Cardiac muscle cell (in vitro differentiated cells and primary cell): ENCODE data around the gene AFG1L. TPM values are rescaled to one million over a fixed set of nuclear protein-coding genes. Genes with fewer than 3 reads are reported as not detected.
A peak's percentile ranks its signal among the peaks of the same experiment; 100 is the strongest.

Experiments
- DNase-seq, 2 donors: peaks; one replicate each; pipeline versions ENCODE4 v3.0.0 to v3.0.0-alpha.2; 2010 to 2017; ENCODE audit warnings: low read depth in 1 of 2, low spot score in 1 of 2
- H3K27ac ChIP-seq: fragments of 200-600 bp; sonication (generic); 2 replicates; pipeline ENCODE4 v1.5.1; 2016
- H3K27me3 ChIP-seq: fragments of 200-600 bp; sonication (generic); 2 replicates; pipeline ENCODE4 v1.6.0; 2016; ENCODE audit warnings: control low read depth
- H3K36me3 ChIP-seq: fragments of 200-600 bp; sonication (generic); 2 replicates; pipeline ENCODE4 v1.5.1; 2016; ENCODE audit warnings: control low read depth
- H3K4me1 ChIP-seq: fragments of 200-600 bp; sonication (generic); 2 replicates; pipeline ENCODE4 v1.8.1; 2017; ENCODE audit warnings: low read depth, mild to moderate bottlenecking, mixed run types
- H3K4me3 ChIP-seq: fragments of 200-600 bp; sonication (generic); 2 replicates; pipeline ENCODE4 v1.5.1; 2016; ENCODE audit warnings: mild to moderate bottlenecking
- H3K9me3 ChIP-seq: fragments of 200-600 bp; sonication (generic); 2 replicates; pipeline ENCODE4 v1.5.1; 2017; ENCODE audit warnings: low read depth, mild to moderate bottlenecking, control low read depth
- CTCF ChIP-seq: IDR thresholded peaks from 2 replicates; pipeline ENCODE4 v1.5.1; 2012; ENCODE audit warnings: low read depth, mild to moderate bottlenecking, low read length
- polyA plus RNA-seq: library from polyadenylated mRNA; unstranded; fragments of >200 nt; fragmentation: Nextera tagmentation; extraction: Ambion mirVana; gene quantifications from 2 replicates; pipeline ENCODE4 v1.2.1, GENCODE V29; 2016
- total RNA-seq: library from RNA; depleted of rRNA; stranded (reverse); fragments of >200 nt; gene quantifications from 2 replicates; pipeline ENCODE4 v1.2.3, GENCODE V29; 2016

Gene AFG1L
- total and polyA plus RNA-seq, 2 experiments from 2014 or later, result 7.7 to 8.8 TPM

- no peak for DNase-seq
- Histone ChIP-seq H3K27me3 (peaks cover 12% of the 10 kb centered on the region), H3K9me3 (no peaks in the 10 kb centered on the region), H3K4me1 (no peaks in the 10 kb centered on the region), H3K27ac (no peak overlapping the region), H3K4me3 (no peak overlapping the region), H3K36me3 (no peaks in the 10 kb centered on the region)
- TF ChIP-seq CTCF, result no peak
Observed at GRCh38 chr6:108543175-108543940, 248.5 kb downstream of the AFG1L start.

GRCh38 chr6:108544606-108545005, 249.8 kb downstream of the AFG1L start:
- no peaks in the 10 kb centered on the region for H3K4me1 ChIP-seq
- no peaks in the 10 kb centered on the region for H3K36me3 ChIP-seq
- no peak overlapping the region for H3K27ac ChIP-seq
- no peak overlapping the region for H3K4me3 ChIP-seq
- no peak for TF ChIP-seq CTCF
- peaks cover 12% of the 10 kb centered on the region for H3K27me3 ChIP-seq
- no peaks in the 10 kb centered on the region for H3K9me3 ChIP-seq
- peak in 1 of 2 donors; percentile 72 for DNase-seq

DNA sequence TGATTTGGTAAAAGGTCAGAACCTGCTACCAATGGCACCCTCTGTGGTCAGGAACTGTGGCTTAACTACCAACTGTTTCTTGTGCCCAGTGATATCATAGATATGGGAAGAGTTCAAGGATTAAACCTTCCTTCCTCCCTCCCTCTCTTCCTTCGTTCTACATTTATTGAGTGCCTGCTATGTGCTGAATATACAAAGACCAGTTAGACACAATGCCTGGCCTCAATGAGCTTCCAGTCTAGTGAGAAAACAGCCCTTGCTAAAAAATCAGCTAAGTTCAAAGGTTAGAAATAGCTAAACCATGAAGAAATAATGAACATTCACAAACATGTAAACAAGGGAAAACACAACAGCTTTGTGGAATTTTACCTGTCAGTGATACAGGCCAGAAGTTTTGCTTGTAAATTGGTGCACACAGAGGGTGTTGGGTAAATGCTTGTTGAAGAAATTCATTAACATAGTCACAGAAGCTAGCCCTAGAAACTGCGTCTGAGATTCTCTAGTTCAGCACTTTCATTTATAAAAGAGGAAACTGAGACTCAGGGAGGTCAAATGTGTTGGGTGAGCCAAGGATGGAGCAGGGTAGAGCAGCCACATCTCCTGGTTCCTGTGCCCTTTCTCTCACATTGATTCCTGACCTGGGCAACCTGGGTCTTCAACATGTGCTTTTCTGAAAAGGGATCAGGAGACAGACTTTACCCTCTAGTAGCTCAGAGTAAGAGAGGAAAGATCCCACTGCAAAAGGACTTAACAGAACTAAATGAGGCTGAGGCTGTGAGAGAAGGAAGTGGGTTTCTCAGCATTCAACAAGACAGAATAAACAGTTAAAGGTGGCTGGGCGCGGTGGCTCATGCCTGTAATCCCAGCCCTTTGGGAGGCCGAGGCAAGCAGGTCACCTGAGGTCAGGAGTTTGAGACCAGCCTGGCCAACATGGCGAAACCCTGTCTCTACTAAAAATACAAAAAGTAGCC, 251.5 kb downstream of the AFG1L start:
- H3K36me3 ChIP-seq, result no peaks in the 10 kb centered on the region
- H3K4me3 ChIP-seq, result no peak overlapping the region
- DNase-seq, result no peak
- no peak for TF ChIP-seq CTCF
- H3K4me1 ChIP-seq, result no peaks in the 10 kb centered on the region
- no peak overlapping the region for H3K27ac ChIP-seq
- peaks cover 12% of the 10 kb centered on the region for H3K27me3 ChIP-seq
- no peaks in the 10 kb centered on the region for H3K9me3 ChIP-seq

- no peak overlapping the region for H3K27ac ChIP-seq
- H3K36me3 ChIP-seq, result no peaks in the 10 kb centered on the region
- H3K27me3 ChIP-seq, result peaks cover 18% of the 10 kb centered on the region
- no peak overlapping the region for H3K4me3 ChIP-seq
- H3K4me1 ChIP-seq, result no peaks in the 10 kb centered on the region
- no peak for TF ChIP-seq CTCF
- H3K9me3 ChIP-seq, result no peaks in the 10 kb centered on the region
- no peak for DNase-seq
Observed at GRCh38 chr6:108549241-108549640, 254.4 kb downstream of the AFG1L start.

DNA sequence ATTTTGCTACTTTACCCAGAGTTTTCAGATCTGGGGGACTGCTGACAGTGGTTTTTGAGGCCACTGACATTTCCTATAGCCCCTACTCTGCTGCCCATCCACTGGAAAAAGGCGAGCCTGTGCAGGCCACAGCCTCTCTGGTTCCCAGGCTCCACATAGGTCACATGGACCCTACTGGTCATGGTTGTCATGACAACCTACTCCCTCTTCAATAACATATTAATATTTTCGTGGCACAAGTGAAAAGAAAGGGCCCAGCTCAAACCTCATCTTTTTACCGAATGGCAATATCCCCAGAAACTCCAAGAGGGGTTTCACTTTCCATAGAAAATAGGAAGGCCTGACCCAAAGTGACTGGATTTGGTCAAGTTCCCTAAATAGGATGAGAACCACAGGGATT, 254.9 kb downstream of the AFG1L start:
- no peak for TF ChIP-seq CTCF
- Histone ChIP-seq H3K36me3 (no peaks in the 10 kb centered on the region), H3K27me3 (peaks cover 23% of the 10 kb centered on the region), H3K4me1 (no peaks in the 10 kb centered on the region), H3K9me3 (no peaks in the 10 kb centered on the region), H3K4me3 (no peak overlapping the region), H3K27ac (no peak overlapping the region)
- DNase-seq, result no peak
